Calu3 (cell line): ENCODE results near the gene LRRTM2. TPM values are rescaled to one million over a fixed set of nuclear protein-coding genes. Genes with fewer than 3 reads are reported as not detected.
A peak's percentile ranks its signal among the peaks of the same experiment; 100 is the strongest.

Experiments
- BruUV-seq: library from RNA; stranded (reverse); fragments of 400-500 nt; replicated peaks from 2 replicates; lab custom pipeline; 2021; lab: Mats Ljungman, UMichigan
- CTCF ChIA-PET: fragments of 300-600 bp; sonication (Branson Sonifier 250); formaldehyde crosslinking; loops from one replicate; lab custom pipeline; 2022; ENCODE audit warnings: antibody characterized with exemption; lab: Charles Lee
- DNase-seq: peaks from one replicate; pipeline ENCODE4 v3.0.0; 2022
- H3K27ac Mint-ChIP-seq: one replicate; pipeline ENCODE4 v1.8.0; 2022; ENCODE audit warnings: mixed read lengths; ENCODE audit not compliant: unreplicated experiment
- H3K27me3 Mint-ChIP-seq: one replicate; pipeline ENCODE4 v1.8.0; 2022; ENCODE audit warnings: mixed read lengths; ENCODE audit not compliant: unreplicated experiment
- H3K36me3 Mint-ChIP-seq: one replicate; pipeline ENCODE4 v1.8.0; 2022; ENCODE audit warnings: mild to moderate bottlenecking, moderate library complexity, mixed read lengths; ENCODE audit not compliant: insufficient read depth, unreplicated experiment
- H3K4me1 Mint-ChIP-seq: one replicate; pipeline ENCODE4 v1.8.0; 2022; ENCODE audit warnings: mild to moderate bottlenecking, low read depth, mixed read lengths; ENCODE audit not compliant: unreplicated experiment
- H3K4me3 Mint-ChIP-seq: one replicate; pipeline ENCODE4 v1.8.0; 2022; ENCODE audit warnings: mild to moderate bottlenecking, low read depth, moderate library complexity, mixed read lengths; ENCODE audit not compliant: unreplicated experiment
- H3K9me3 Mint-ChIP-seq: one replicate; pipeline ENCODE4 v1.8.0; 2022; ENCODE audit warnings: low read depth, mixed read lengths; ENCODE audit not compliant: unreplicated experiment
- CTCF ChIP-seq: fragments of 200-600 bp; IDR thresholded peaks from one replicate; pipeline ENCODE4 v1.8.0; 2022; ENCODE audit warnings: antibody characterized with exemption; ENCODE audit not compliant: unreplicated experiment
- intact Hi-C: fragments of 100-400 bp; cut with micrococcal nuclease; formaldehyde crosslinking; loops from one replicate; pipeline ENCODE4 v1.10.0; 2022; ENCODE audit not compliant: unreplicated experiment
- total RNA-seq: library from RNA; stranded (reverse); gene quantifications from 2 replicates; pipeline ENCODE4 v1.2.3, GENCODE V29; 2022

LRRTM2 gene
- total RNA-seq, 1 experiment from 2014 or later: not detected

- no peak for TF ChIP-seq CTCF
- H3K36me3 Mint-ChIP-seq: peaks cover 46% of the 10 kb centered on the region
- no peaks in the 10 kb centered on the region for H3K27me3 Mint-ChIP-seq
- H3K9me3 Mint-ChIP-seq: no peaks in the 10 kb centered on the region
- CTCF ChIA-PET: no interaction called here
- H3K27ac Mint-ChIP-seq: peak overlapping the region; percentile 38
- no peak for DNase-seq
- intact Hi-C loops: no loop called here
- BruUV-seq: no TSS peak
- H3K4me3 Mint-ChIP-seq: no peak overlapping the region
- H3K4me1 Mint-ChIP-seq: peaks cover 15% of the 10 kb centered on the region
Observed at GRCh38 chr5:138829341-138829740, 45.8 kb downstream of the LRRTM2 start.

- CTCF ChIA-PET: no interaction called here
- peaks cover 11% of the 10 kb centered on the region for H3K4me1 Mint-ChIP-seq
Observed at GRCh38 chr5:138828556-138828955, 46.6 kb downstream of the LRRTM2 start.

GRCh38 chr5:138824924-138825863 is 49.9 kb downstream of the LRRTM2 start:
- intact Hi-C loops: no loop called here
- CTCF ChIA-PET: interaction anchor here (0.5 to 0.6 kb wide), 2 partner anchors 45 to 394 kb away, joined by 3 to 5 read pairs; no protein-coding TSS in a partner anchor
- H3K4me3 Mint-ChIP-seq: no peak overlapping the region
- no peaks in the 10 kb centered on the region for H3K4me1 Mint-ChIP-seq
- no TSS peak for BruUV-seq
- peaks cover 46% of the 10 kb centered on the region for H3K36me3 Mint-ChIP-seq
- no peak overlapping the region for H3K27ac Mint-ChIP-seq
- peak; percentile 27 for TF ChIP-seq CTCF
- no peaks in the 10 kb centered on the region for H3K27me3 Mint-ChIP-seq
- DNase-seq: no peak
- H3K9me3 Mint-ChIP-seq: no peaks in the 10 kb centered on the region

More at GRCh38 chr5:138828556-138828955, 46.6 kb downstream of the LRRTM2 start:
- intact Hi-C loops: no loop called here
- TSS peak; percentile 13 for BruUV-seq
- DNase-seq: no peak
- Mint-ChIP-seq H3K36me3 (peaks cover 42% of the 10 kb centered on the region), H3K9me3 (no peaks in the 10 kb centered on the region), H3K27ac (no peak overlapping the region), H3K27me3 (no peaks in the 10 kb centered on the region), H3K4me3 (no peak overlapping the region)
- TF ChIP-seq CTCF: no peak

- no peak overlapping the region for H3K27ac Mint-ChIP-seq
- H3K4me3 Mint-ChIP-seq: no peak overlapping the region
- BruUV-seq: no TSS peak
- peaks cover 46% of the 10 kb centered on the region for H3K36me3 Mint-ChIP-seq
- intact Hi-C loops: no loop called here
- no peaks in the 10 kb centered on the region for H3K4me1 Mint-ChIP-seq
- CTCF ChIA-PET: interaction anchor here (0.5 kb wide), 1 partner anchor 395 kb away, joined by 5 read pairs; no protein-coding TSS in a partner anchor
- DNase-seq: no peak
- no peaks in the 10 kb centered on the region for H3K27me3 Mint-ChIP-seq
- no peaks in the 10 kb centered on the region for H3K9me3 Mint-ChIP-seq
- no peak for TF ChIP-seq CTCF
Observed at GRCh38 chr5:138824516-138824915, 50.6 kb downstream of the LRRTM2 start.
